GM23338 (cell line): ENCODE results near the gene NCOA1. TPM values are rescaled to one million over a fixed set of nuclear protein-coding genes. Genes with fewer than 3 reads are reported as not detected.

Experiments
- ATAC-seq: fragments of 200-7000 bp; cut with Tn5 transposase; 3 replicates; pipeline ENCODE4 v1.9.1; 2020
- DNase-seq: peaks from one replicate; pipeline ENCODE4 v3.0.0-alpha.2; 2015; ENCODE audit warnings: low spot score
- H2AFZ ChIP-seq: fragments of 200-600 bp; sonication (generic); 2 replicates; pipeline ENCODE4 v1.8.0; 2016; ENCODE audit warnings: antibody characterized with exemption, mild to moderate bottlenecking, moderate library complexity
- H3F3A ChIP-seq: fragments of 200-600 bp; sonication (generic); replicated peaks from 2 replicates; pipeline ENCODE4 v1.8.0; 2017; ENCODE audit warnings: antibody characterized with exemption, mixed run types, low read depth
- H3K27ac ChIP-seq: fragments of 200-600 bp; sonication (generic); 2 replicates; pipeline ENCODE4 v1.6.1; 2016; ENCODE audit warnings: low read depth
- H3K27me3 ChIP-seq: fragments of 200-600 bp; sonication (generic); 2 replicates; pipeline ENCODE4 v1.8.0; 2016; ENCODE audit warnings: mild to moderate bottlenecking, mixed run types, moderate library complexity; ENCODE audit not compliant: insufficient read depth
- H3K36me3 ChIP-seq: fragments of 200-600 bp; sonication (generic); 2 replicates; pipeline ENCODE4 v1.8.0; 2016; ENCODE audit warnings: mild to moderate bottlenecking; ENCODE audit not compliant: insufficient read depth
- H3K4me1 ChIP-seq: fragments of 200-600 bp; sonication (generic); 2 replicates; pipeline ENCODE4 v1.8.0; 2016; ENCODE audit warnings: mild to moderate bottlenecking, moderate library complexity; ENCODE audit not compliant: insufficient read depth
- H3K4me2 ChIP-seq: fragments of 200-600 bp; sonication (generic); 2 replicates; pipeline ENCODE4 v1.7.1; 2017; ENCODE audit warnings: mixed run types
- H3K4me3 ChIP-seq: fragments of 200-600 bp; sonication (generic); 2 replicates; pipeline ENCODE4 v1.6.1; 2016; ENCODE audit warnings: mixed run types
- H3K79me2 ChIP-seq: fragments of 200-600 bp; sonication (generic); replicated peaks from 2 replicates; pipeline ENCODE4 v1.8.0; 2017; ENCODE audit warnings: mild to moderate bottlenecking; ENCODE audit not compliant: insufficient read depth
- H3K9me2 ChIP-seq: fragments of 200-600 bp; sonication (generic); 2 replicates; pipeline ENCODE4 v1.8.0; 2017; ENCODE audit not compliant: insufficient read depth
- H4K20me1 ChIP-seq: fragments of 200-600 bp; sonication (generic); replicated peaks from 2 replicates; pipeline ENCODE4 v1.8.0; 2017; ENCODE audit warnings: mild to moderate bottlenecking; ENCODE audit not compliant: insufficient read depth
- H3K27ac Mint-ChIP-seq: 2 replicates; pipeline ENCODE4 v1.8.0; 2020; ENCODE audit warnings: inconsistent platforms, mild to moderate bottlenecking, moderate library complexity, mixed read lengths
- H3K27me3 Mint-ChIP-seq: 3 replicates; pipeline ENCODE4 v1.8.0; 2022; ENCODE audit warnings: low read depth, mild to moderate bottlenecking, moderate library complexity, mixed read lengths, inconsistent platforms; ENCODE audit not compliant: insufficient read depth, poor library complexity
- H3K36me3 Mint-ChIP-seq: 3 replicates; pipeline ENCODE4 v1.8.0; 2021; ENCODE audit warnings: low read depth, mild to moderate bottlenecking, inconsistent platforms, moderate library complexity, mixed read lengths
- H3K4me1 Mint-ChIP-seq: 3 replicates; pipeline ENCODE4 v1.8.0; 2020; ENCODE audit warnings: mild to moderate bottlenecking, inconsistent platforms, mixed read lengths
- H3K4me3 Mint-ChIP-seq: 3 replicates; pipeline ENCODE4 v1.8.0; 2021; ENCODE audit warnings: moderate library complexity, mild to moderate bottlenecking, inconsistent platforms, mixed read lengths
- H3K9me3 Mint-ChIP-seq: 3 replicates; pipeline ENCODE4 v1.8.0; 2020; ENCODE audit warnings: moderate library complexity, mild to moderate bottlenecking, inconsistent platforms, mixed read lengths
- CREB1 ChIP-seq: fragments of 250-450 bp; sonication (Bioruptor Pico); IDR thresholded peaks from 2 replicates; pipeline ENCODE4 v1.5.0; 2020; ENCODE audit warnings: low read depth, mild to moderate bottlenecking, moderate library complexity
- ETS1 ChIP-seq: IDR thresholded peaks from 2 replicates; pipeline ENCODE4 v1.6.1; 2016; ENCODE audit warnings: antibody characterized with exemption
- EZH2 ChIP-seq: fragments of 200-600 bp; sonication (generic); IDR thresholded peaks from one replicate; pipeline ENCODE4 v1.8.0; 2017; ENCODE audit warnings: antibody characterized with exemption, mild to moderate bottlenecking, low read depth; ENCODE audit not compliant: unreplicated experiment
- EZH2phosphoT487 ChIP-seq: fragments of 200-600 bp; sonication (generic); IDR thresholded peaks from one replicate; pipeline ENCODE4 v1.8.1; 2018; ENCODE audit warnings: antibody characterized with exemption; ENCODE audit not compliant: unreplicated experiment
- JUNB ChIP-seq: IDR thresholded peaks from one replicate; pipeline ENCODE4 v1.6.1; 2016; ENCODE audit warnings: antibody characterized with exemption; ENCODE audit not compliant: unreplicated experiment
- NANOG ChIP-seq: IDR thresholded peaks from 2 replicates; pipeline ENCODE4 v1.6.1; 2016; ENCODE audit warnings: antibody characterized with exemption, borderline replicate concordance
- POLR2AphosphoS5 ChIP-seq: IDR thresholded peaks from 2 replicates; pipeline ENCODE4 v1.6.1; 2016; ENCODE audit warnings: antibody characterized with exemption, low read depth
- STAT1 ChIP-seq: IDR thresholded peaks from one replicate; pipeline ENCODE4 v1.6.1; 2016; ENCODE audit warnings: antibody characterized with exemption; ENCODE audit not compliant: unreplicated experiment
- ZNF114 ChIP-seq: fragments of 250-450 bp; sonication (Bioruptor Pico); IDR thresholded peaks from 2 replicates; pipeline ENCODE4 v1.5.0; 2020; ENCODE audit warnings: mild to moderate bottlenecking, moderate library complexity
- ZNF331 ChIP-seq: fragments of 250-450 bp; sonication (Bioruptor Pico); IDR thresholded peaks from 2 replicates; pipeline ENCODE4 v1.5.0; 2020; ENCODE audit warnings: low read depth, mild to moderate bottlenecking, moderate library complexity
- polyA plus RNA-seq: library from polyadenylated mRNA; unstranded; fragments of >200 nt; fragmentation: Nextera tagmentation; extraction: Ambion mirVana; gene quantifications from 2 replicates; pipeline ENCODE4 v1.2.1, GENCODE V29; 2016
- total RNA-seq: library from RNA; depleted of rRNA; stranded (reverse); fragments of >200 nt; shearing (Covaris generic); gene quantifications from 2 replicates; pipeline ENCODE4 v1.2.3, GENCODE V29; 2014
- TF ChIP-seq, protein P1 (sequence below): IDR thresholded peaks from one replicate; pipeline ENCODE4 v1.6.1; 2018; ENCODE audit warnings: antibody characterized with exemption; ENCODE audit not compliant: unreplicated experiment
- TF ChIP-seq, protein P2 (sequence below): fragments of 250-450 bp; sonication (Bioruptor Pico); IDR thresholded peaks from 2 replicates; pipeline ENCODE4 v1.5.0; 2020; ENCODE audit warnings: mild to moderate bottlenecking, moderate library complexity
- TF ChIP-seq, protein P3 (sequence below), 2 experiments: fragments of 200-600 bp in 1 of 2; sonication (generic) in 1 of 2; conservative IDR thresholded peaks; 2 replicates each; pipeline versions ENCODE4 v1.5.1 to v1.6.1; 2016 to 2017; ENCODE audit warnings: antibody characterized with exemption in 2 of 2, low read depth in 2 of 2, mild to moderate bottlenecking in 2 of 2, moderate library complexity in 1 of 2

Gene NCOA1
- total and polyA plus RNA-seq, 2 experiments from 2014 or later: 7.1 to 15.1 TPM

GRCh38 chr2:24740142-24740541, 249.1 kb downstream of the NCOA1 start:
- Histone ChIP-seq H3K36me3 (no peaks in the 10 kb centered on the region), H3K27me3 (no peaks in the 10 kb centered on the region), H3K79me2 (no peaks in the 10 kb centered on the region), H2AFZ (no peak overlapping the region), H3K4me3 (no peak overlapping the region), H3K4me1 (no peaks in the 10 kb centered on the region), H3F3A (no peaks in the 10 kb centered on the region), H4K20me1 (no peaks in the 10 kb centered on the region), H3K27ac (no peak overlapping the region), H3K9me2 (no peaks in the 10 kb centered on the region), H3K4me2 (no peak overlapping the region)
- Mint-ChIP-seq H3K27me3 (no peaks in the 10 kb centered on the region), H3K27ac (no peak overlapping the region), H3K36me3 (no peaks in the 10 kb centered on the region), H3K9me3 (no peaks in the 10 kb centered on the region), H3K4me3 (no peak overlapping the region), H3K4me1 (no peaks in the 10 kb centered on the region; the same call in 2 of the 3 replicates)
- no peak for DNase-seq
- ATAC-seq: no peak
- no peak for TF ChIP-seq JUNB
- no peak for TF ChIP-seq EZH2
- no peak for TF ChIP-seq ETS1
- TF ChIP-seq STAT1: no peak
- no peak for TF ChIP-seq NANOG
- TF ChIP-seq POLR2AphosphoS5: no peak
- no peak for TF ChIP-seq EZH2phosphoT487
- TF ChIP-seq, protein P1, sequence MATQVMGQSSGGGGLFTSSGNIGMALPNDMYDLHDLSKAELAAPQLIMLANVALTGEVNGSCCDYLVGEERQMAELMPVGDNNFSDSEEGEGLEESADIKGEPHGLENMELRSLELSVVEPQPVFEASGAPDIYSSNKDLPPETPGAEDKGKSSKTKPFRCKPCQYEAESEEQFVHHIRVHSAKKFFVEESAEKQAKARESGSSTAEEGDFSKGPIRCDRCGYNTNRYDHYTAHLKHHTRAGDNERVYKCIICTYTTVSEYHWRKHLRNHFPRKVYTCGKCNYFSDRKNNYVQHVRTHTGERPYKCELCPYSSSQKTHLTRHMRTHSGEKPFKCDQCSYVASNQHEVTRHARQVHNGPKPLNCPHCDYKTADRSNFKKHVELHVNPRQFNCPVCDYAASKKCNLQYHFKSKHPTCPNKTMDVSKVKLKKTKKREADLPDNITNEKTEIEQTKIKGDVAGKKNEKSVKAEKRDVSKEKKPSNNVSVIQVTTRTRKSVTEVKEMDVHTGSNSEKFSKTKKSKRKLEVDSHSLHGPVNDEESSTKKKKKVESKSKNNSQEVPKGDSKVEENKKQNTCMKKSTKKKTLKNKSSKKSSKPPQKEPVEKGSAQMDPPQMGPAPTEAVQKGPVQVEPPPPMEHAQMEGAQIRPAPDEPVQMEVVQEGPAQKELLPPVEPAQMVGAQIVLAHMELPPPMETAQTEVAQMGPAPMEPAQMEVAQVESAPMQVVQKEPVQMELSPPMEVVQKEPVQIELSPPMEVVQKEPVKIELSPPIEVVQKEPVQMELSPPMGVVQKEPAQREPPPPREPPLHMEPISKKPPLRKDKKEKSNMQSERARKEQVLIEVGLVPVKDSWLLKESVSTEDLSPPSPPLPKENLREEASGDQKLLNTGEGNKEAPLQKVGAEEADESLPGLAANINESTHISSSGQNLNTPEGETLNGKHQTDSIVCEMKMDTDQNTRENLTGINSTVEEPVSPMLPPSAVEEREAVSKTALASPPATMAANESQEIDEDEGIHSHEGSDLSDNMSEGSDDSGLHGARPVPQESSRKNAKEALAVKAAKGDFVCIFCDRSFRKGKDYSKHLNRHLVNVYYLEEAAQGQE: no peak
- TF ChIP-seq, protein P2, sequence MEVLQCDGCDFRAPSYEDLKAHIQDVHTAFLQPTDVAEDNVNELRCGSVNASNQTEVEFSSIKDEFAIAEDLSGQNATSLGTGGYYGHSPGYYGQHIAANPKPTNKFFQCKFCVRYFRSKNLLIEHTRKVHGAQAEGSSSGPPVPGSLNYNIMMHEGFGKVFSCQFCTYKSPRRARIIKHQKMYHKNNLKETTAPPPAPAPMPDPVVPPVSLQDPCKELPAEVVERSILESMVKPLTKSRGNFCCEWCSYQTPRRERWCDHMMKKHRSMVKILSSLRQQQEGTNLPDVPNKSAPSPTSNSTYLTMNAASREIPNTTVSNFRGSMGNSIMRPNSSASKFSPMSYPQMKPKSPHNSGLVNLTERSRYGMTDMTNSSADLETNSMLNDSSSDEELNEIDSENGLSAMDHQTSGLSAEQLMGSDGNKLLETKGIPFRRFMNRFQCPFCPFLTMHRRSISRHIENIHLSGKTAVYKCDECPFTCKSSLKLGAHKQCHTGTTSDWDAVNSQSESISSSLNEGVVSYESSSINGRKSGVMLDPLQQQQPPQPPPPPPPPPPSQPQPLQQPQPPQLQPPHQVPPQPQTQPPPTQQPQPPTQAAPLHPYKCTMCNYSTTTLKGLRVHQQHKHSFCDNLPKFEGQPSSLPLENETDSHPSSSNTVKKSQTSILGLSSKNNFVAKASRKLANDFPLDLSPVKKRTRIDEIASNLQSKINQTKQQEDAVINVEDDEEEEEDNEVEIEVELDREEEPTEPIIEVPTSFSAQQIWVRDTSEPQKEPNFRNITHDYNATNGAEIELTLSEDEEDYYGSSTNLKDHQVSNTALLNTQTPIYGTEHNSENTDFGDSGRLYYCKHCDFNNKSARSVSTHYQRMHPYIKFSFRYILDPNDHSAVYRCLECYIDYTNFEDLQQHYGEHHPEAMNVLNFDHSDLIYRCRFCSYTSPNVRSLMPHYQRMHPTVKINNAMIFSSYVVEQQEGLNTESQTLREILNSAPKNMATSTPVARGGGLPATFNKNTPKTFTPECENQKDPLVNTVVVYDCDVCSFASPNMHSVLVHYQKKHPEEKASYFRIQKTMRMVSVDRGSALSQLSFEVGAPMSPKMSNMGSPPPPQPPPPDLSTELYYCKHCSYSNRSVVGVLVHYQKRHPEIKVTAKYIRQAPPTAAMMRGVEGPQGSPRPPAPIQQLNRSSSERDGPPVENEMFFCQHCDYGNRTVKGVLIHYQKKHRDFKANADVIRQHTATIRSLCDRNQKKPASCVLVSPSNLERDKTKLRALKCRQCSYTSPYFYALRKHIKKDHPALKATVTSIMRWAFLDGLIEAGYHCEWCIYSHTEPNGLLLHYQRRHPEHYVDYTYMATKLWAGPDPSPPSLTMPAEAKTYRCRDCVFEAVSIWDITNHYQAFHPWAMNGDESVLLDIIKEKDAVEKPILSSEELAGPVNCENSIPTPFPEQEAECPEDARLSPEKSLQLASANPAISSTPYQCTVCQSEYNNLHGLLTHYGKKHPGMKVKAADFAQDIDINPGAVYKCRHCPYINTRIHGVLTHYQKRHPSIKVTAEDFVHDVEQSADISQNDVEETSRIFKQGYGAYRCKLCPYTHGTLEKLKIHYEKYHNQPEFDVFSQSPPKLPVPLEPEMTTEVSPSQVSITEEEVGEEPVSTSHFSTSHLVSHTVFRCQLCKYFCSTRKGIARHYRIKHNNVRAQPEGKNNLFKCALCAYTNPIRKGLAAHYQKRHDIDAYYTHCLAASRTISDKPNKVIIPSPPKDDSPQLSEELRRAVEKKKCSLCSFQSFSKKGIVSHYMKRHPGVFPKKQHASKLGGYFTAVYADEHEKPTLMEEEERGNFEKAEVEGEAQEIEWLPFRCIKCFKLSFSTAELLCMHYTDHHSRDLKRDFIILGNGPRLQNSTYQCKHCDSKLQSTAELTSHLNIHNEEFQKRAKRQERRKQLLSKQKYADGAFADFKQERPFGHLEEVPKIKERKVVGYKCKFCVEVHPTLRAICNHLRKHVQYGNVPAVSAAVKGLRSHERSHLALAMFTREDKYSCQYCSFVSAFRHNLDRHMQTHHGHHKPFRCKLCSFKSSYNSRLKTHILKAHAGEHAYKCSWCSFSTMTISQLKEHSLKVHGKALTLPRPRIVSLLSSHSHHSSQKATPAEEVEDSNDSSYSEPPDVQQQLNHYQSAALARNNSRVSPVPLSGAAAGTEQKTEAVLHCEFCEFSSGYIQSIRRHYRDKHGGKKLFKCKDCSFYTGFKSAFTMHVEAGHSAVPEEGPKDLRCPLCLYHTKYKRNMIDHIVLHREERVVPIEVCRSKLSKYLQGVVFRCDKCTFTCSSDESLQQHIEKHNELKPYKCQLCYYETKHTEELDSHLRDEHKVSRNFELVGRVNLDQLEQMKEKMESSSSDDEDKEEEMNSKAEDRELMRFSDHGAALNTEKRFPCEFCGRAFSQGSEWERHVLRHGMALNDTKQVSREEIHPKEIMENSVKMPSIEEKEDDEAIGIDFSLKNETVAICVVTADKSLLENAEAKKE: no peak
- no peak for TF ChIP-seq ZNF331 (CRISPR knock-in tag)
- TF ChIP-seq ZNF114 (CRISPR knock-in tag): no peak
- TF ChIP-seq, protein P3, sequence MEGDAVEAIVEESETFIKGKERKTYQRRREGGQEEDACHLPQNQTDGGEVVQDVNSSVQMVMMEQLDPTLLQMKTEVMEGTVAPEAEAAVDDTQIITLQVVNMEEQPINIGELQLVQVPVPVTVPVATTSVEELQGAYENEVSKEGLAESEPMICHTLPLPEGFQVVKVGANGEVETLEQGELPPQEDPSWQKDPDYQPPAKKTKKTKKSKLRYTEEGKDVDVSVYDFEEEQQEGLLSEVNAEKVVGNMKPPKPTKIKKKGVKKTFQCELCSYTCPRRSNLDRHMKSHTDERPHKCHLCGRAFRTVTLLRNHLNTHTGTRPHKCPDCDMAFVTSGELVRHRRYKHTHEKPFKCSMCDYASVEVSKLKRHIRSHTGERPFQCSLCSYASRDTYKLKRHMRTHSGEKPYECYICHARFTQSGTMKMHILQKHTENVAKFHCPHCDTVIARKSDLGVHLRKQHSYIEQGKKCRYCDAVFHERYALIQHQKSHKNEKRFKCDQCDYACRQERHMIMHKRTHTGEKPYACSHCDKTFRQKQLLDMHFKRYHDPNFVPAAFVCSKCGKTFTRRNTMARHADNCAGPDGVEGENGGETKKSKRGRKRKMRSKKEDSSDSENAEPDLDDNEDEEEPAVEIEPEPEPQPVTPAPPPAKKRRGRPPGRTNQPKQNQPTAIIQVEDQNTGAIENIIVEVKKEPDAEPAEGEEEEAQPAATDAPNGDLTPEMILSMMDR (conservative IDR thresholded peaks at IDR 0.05; ENCODE audit: low read depth in 2 of 2): no peak
- no peak for TF ChIP-seq CREB1 (CRISPR knock-in tag)
